GM23338 (cell line): ENCODE results near the gene MED12L.

Source experiments
- CREB1 ChIP-seq: fragments of 250-450 bp; sonication (Bioruptor Pico); IDR thresholded peaks from 2 replicates; pipeline ENCODE4 v1.5.0; 2020; ENCODE audit warnings: low read depth, mild to moderate bottlenecking, moderate library complexity
- ETS1 ChIP-seq: IDR thresholded peaks from 2 replicates; pipeline ENCODE4 v1.6.1; 2016; ENCODE audit warnings: antibody characterized with exemption
- EZH2 ChIP-seq: fragments of 200-600 bp; sonication (generic); IDR thresholded peaks from one replicate; pipeline ENCODE4 v1.8.0; 2017; ENCODE audit warnings: antibody characterized with exemption, mild to moderate bottlenecking, low read depth; ENCODE audit not compliant: unreplicated experiment
- EZH2phosphoT487 ChIP-seq: fragments of 200-600 bp; sonication (generic); IDR thresholded peaks from one replicate; pipeline ENCODE4 v1.8.1; 2018; ENCODE audit warnings: antibody characterized with exemption; ENCODE audit not compliant: unreplicated experiment
- JUNB ChIP-seq: IDR thresholded peaks from one replicate; pipeline ENCODE4 v1.6.1; 2016; ENCODE audit warnings: antibody characterized with exemption; ENCODE audit not compliant: unreplicated experiment
- NANOG ChIP-seq: IDR thresholded peaks from 2 replicates; pipeline ENCODE4 v1.6.1; 2016; ENCODE audit warnings: antibody characterized with exemption, borderline replicate concordance
- POLR2AphosphoS5 ChIP-seq: IDR thresholded peaks from 2 replicates; pipeline ENCODE4 v1.6.1; 2016; ENCODE audit warnings: antibody characterized with exemption, low read depth
- ZNF114 ChIP-seq: fragments of 250-450 bp; sonication (Bioruptor Pico); IDR thresholded peaks from 2 replicates; pipeline ENCODE4 v1.5.0; 2020; ENCODE audit warnings: mild to moderate bottlenecking, moderate library complexity
- ZNF331 ChIP-seq: fragments of 250-450 bp; sonication (Bioruptor Pico); IDR thresholded peaks from 2 replicates; pipeline ENCODE4 v1.5.0; 2020; ENCODE audit warnings: low read depth, mild to moderate bottlenecking, moderate library complexity
- TF ChIP-seq, protein P1 (sequence below), 2 experiments: fragments of 200-600 bp in 1 of 2; sonication (generic) in 1 of 2; conservative IDR thresholded peaks; 2 replicates each; pipeline versions ENCODE4 v1.5.1 to v1.6.1; 2016 to 2017; ENCODE audit warnings: antibody characterized with exemption in 2 of 2, low read depth in 2 of 2, mild to moderate bottlenecking in 2 of 2, moderate library complexity in 1 of 2
- TF ChIP-seq, protein P2 (sequence below): IDR thresholded peaks from one replicate; pipeline ENCODE4 v1.6.1; 2018; ENCODE audit warnings: antibody characterized with exemption; ENCODE audit not compliant: unreplicated experiment

DNA sequence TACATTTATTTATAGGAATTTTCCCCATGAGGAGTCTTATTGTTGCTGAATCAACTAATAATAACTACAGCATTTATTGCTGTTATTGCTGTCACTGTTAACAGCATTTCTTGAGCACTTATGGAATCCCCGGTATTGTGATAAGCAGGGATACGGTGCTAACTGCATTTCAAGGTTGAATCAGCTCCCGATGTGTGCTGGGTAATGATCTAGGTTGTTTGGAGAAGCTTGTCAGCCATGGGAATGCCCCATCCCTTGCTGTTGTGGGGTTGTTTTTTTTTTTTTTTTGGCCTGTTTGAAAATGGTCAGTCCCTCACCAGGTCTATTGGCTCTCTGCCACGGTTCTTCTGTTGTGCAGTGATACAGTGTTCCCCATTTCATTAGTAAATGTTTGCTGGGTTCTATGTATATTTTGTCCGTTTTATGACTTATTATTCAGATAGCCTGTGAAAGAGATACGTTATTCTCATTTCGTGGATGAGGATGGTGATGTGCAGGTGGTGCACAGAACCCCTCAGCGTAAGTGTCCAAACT lies 48.5 kb downstream of the MED12L start:
- TF ChIP-seq, protein P1, sequence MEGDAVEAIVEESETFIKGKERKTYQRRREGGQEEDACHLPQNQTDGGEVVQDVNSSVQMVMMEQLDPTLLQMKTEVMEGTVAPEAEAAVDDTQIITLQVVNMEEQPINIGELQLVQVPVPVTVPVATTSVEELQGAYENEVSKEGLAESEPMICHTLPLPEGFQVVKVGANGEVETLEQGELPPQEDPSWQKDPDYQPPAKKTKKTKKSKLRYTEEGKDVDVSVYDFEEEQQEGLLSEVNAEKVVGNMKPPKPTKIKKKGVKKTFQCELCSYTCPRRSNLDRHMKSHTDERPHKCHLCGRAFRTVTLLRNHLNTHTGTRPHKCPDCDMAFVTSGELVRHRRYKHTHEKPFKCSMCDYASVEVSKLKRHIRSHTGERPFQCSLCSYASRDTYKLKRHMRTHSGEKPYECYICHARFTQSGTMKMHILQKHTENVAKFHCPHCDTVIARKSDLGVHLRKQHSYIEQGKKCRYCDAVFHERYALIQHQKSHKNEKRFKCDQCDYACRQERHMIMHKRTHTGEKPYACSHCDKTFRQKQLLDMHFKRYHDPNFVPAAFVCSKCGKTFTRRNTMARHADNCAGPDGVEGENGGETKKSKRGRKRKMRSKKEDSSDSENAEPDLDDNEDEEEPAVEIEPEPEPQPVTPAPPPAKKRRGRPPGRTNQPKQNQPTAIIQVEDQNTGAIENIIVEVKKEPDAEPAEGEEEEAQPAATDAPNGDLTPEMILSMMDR (conservative IDR thresholded peaks at IDR 0.05; ENCODE audit: low read depth in 2 of 2) = no peak
- TF ChIP-seq ETS1 (no peak), EZH2 (no peak), POLR2AphosphoS5 (no peak), CREB1 (no peak), EZH2phosphoT487 (no peak), NANOG (no peak), ZNF114 (CRISPR knock-in tag) (no peak), JUNB (no peak), ZNF331 (no peak)
- TF ChIP-seq, protein P2, sequence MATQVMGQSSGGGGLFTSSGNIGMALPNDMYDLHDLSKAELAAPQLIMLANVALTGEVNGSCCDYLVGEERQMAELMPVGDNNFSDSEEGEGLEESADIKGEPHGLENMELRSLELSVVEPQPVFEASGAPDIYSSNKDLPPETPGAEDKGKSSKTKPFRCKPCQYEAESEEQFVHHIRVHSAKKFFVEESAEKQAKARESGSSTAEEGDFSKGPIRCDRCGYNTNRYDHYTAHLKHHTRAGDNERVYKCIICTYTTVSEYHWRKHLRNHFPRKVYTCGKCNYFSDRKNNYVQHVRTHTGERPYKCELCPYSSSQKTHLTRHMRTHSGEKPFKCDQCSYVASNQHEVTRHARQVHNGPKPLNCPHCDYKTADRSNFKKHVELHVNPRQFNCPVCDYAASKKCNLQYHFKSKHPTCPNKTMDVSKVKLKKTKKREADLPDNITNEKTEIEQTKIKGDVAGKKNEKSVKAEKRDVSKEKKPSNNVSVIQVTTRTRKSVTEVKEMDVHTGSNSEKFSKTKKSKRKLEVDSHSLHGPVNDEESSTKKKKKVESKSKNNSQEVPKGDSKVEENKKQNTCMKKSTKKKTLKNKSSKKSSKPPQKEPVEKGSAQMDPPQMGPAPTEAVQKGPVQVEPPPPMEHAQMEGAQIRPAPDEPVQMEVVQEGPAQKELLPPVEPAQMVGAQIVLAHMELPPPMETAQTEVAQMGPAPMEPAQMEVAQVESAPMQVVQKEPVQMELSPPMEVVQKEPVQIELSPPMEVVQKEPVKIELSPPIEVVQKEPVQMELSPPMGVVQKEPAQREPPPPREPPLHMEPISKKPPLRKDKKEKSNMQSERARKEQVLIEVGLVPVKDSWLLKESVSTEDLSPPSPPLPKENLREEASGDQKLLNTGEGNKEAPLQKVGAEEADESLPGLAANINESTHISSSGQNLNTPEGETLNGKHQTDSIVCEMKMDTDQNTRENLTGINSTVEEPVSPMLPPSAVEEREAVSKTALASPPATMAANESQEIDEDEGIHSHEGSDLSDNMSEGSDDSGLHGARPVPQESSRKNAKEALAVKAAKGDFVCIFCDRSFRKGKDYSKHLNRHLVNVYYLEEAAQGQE = no peak
